ENCODE measurements around the gene IRS1. TPM values are rescaled to one million over a fixed set of nuclear protein-coding genes. Genes with fewer than 3 reads are reported as not detected.
A peak's percentile ranks its signal among the peaks of the same experiment; 100 is the strongest.

IRS1 gene
- total and polyA plus RNA-seq, 7 donors, result 2.3 to 29.1 (median 18.5) TPM

DNA sequence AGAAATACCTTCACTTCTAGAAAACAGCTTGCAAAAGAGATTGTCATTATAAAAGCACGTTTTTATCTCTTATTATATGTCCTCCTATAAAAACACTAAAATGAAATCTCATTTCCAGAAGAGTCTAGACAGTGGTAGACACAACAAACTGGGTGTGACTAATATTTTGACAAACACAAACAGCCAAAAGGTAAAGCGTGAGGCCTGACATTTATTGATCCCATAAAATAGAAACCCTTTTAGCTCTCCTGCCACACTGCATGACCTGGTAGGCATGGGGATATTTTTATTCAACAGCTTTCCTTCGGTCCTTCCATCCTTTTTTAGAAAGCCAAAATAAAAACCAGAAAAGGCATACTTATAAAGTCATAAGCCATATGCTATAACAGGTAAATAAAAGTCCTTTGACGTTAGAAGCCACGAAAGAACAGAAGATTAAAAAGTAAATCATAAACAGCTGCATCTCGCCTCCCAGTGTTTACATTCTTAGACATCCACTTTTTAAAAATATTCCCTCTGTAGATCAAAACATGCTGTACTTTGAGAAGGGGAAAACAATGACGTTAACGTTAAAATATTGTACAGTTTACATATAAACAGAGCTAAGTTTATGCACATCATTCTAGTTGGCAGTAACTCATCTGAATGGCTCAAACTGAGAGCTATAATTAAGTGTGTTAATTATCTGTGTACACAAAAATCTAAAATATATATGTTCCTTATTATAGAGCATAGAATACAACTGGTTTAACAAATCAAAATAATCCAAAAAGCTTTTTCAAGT lies 44.6 kb downstream of the IRS1 start:
- TF ChIP-seq, protein P1, sequence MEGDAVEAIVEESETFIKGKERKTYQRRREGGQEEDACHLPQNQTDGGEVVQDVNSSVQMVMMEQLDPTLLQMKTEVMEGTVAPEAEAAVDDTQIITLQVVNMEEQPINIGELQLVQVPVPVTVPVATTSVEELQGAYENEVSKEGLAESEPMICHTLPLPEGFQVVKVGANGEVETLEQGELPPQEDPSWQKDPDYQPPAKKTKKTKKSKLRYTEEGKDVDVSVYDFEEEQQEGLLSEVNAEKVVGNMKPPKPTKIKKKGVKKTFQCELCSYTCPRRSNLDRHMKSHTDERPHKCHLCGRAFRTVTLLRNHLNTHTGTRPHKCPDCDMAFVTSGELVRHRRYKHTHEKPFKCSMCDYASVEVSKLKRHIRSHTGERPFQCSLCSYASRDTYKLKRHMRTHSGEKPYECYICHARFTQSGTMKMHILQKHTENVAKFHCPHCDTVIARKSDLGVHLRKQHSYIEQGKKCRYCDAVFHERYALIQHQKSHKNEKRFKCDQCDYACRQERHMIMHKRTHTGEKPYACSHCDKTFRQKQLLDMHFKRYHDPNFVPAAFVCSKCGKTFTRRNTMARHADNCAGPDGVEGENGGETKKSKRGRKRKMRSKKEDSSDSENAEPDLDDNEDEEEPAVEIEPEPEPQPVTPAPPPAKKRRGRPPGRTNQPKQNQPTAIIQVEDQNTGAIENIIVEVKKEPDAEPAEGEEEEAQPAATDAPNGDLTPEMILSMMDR (IDR thresholded peaks at IDR 0.05), result no peak
- TF ChIP-seq POLR2AphosphoS5 (IDR thresholded peaks at IDR 0.05) (peak in 3 of 4 donors; percentile 26 to 76 (median 44)), EP300 (IDR thresholded peaks at IDR 0.05) (peak; percentile 66 to 98 (median 87))
- WGBS, 2 donors, result 37 to 59% methylated on average over 8 of the region's 8 CpGs

DNA sequence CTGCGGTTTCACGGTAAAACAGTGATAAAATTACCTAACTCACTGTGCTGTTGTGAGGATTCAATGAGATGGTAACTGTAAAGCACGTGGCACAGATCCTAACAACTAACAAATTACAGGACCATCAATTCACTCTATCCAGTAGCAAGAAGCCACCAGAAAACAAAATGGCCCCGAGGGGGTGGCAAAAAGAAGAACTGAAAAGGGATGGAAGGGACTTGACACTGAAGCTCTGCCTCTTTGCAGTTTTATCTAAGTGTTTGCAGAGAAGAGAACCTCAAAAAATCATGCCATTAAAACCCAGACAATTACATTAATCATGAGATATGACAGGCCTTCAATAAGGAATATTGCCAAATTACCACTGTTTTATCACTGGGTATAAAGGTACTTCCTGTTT lies 46.7 kb downstream of the IRS1 start:
- no peak for TF ChIP-seq POLR2AphosphoS5 (IDR thresholded peaks at IDR 0.05)

More for the DNA sequence above, 44.6 kb downstream of the IRS1 start:
- intact Hi-C loops (cut with DNase I), result loop anchor here (10.0 kb wide), 1 partner anchor 280 kb away; no protein-coding TSS in a partner anchor
- H3K9me3 ChIP-seq, result no peaks in the 10 kb centered on the region
- H3K27ac ChIP-seq, result peak overlapping the region; percentile 63 to 77 (median 70)
- H3K4me1 ChIP-seq, result peaks cover 0 to 67% (median 46%) of the 10 kb centered on the region in 4 donors
- H3K36me3 ChIP-seq, result no peaks in the 10 kb centered on the region
- DNase-seq, result no peak
- H3K4me3 ChIP-seq, result no peak overlapping the region
- no peaks in the 10 kb centered on the region for H3K27me3 ChIP-seq

DNA sequence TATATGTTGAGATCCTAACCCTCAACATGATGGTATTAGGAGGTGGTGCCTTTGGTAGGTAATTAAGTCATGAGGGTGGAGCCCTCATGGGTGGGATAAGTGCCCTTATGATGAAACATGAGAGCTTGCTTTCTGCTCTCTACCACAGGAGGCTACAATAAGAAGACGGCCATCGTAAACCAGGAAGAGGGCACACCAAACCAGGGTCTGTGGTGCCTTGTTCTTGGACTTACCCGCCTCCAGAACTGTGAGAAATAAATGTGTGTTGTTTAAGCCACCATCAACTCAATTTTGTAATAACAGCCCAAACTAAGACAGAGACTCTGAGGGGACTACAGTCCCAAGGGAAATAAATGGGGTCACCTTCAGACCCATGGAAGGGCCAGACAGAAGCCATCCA lies 52.3 kb downstream of the IRS1 start:
- TF ChIP-seq POLR2A (IDR thresholded peaks at IDR 0.05) (no peak), POLR2AphosphoS5 (IDR thresholded peaks at IDR 0.05) (no peak), EP300 (IDR thresholded peaks at IDR 0.05) (no peak)
- TF ChIP-seq, protein P1 (IDR thresholded peaks at IDR 0.05), result no peak
- intact Hi-C loops (cut with DNase I), result no loop called here
- H3K27me3 ChIP-seq, result no peaks in the 10 kb centered on the region
- WGBS, 2 donors, result 98 to 99% methylated on average over 3 of the region's 3 CpGs
- H3K27ac ChIP-seq, result no peak overlapping the region
- H3K4me3 ChIP-seq, result no peak overlapping the region
- no peaks in the 10 kb centered on the region for H3K36me3 ChIP-seq
- no peaks in the 10 kb centered on the region for H3K9me3 ChIP-seq
- no peak for DNase-seq
- H3K4me1 ChIP-seq, result peaks cover 0 to 45% (median 18%) of the 10 kb centered on the region in 4 donors

More for the DNA sequence above, 46.7 kb downstream of the IRS1 start:
- intact Hi-C loops (cut with DNase I), result loop anchor here (10.0 kb wide), 1 partner anchor 278 kb away; no protein-coding TSS in a partner anchor
- Histone ChIP-seq H3K9me3 (no peaks in the 10 kb centered on the region), H3K4me3 (no peak overlapping the region), H3K4me1 (peaks cover 0 to 58% (median 34%) of the 10 kb centered on the region in 4 donors), H3K27me3 (no peaks in the 10 kb centered on the region), H3K36me3 (no peaks in the 10 kb centered on the region), H3K27ac (peak overlapping the region in 2 of 4 donors; percentile 76 to 77)
- no peak for DNase-seq
- 95% methylated on average over 4 of the region's 4 CpGs for WGBS, 2 donors

DNA sequence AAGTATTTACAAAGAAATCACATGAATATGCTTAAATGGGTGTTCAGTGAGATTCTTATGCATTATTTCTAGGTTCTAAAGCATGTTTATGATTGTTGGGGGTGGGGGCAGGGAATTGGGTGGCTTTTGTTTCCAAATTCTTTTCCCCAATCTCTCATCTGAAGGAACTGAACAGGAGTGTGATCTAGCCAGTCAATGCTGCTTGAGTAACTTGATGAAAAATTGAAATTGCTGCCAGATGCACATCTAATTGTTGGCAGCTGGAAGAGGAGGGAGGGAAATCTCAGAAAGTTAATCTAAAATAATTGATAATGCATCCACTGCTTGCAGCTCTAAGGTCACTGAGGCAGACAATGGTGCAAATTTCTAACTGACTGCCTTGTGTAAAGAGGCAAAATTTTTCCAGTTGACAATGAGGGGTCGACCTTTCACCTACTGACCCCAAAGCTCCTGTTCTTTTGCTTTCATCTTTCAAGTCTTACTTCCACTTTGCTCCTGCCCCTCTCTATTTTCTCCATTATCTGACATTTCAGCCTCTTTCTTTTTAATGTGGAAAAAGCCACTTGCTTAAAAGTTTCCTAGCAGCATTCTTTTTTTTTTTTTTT lies 53.3 kb downstream of the IRS1 start:
- H3K27ac ChIP-seq, result no peak overlapping the region
- 83 to 84% methylated on average over 1 of the region's 1 CpG for WGBS, 2 donors
- H3K36me3 ChIP-seq, result no peaks in the 10 kb centered on the region
- H3K4me1 ChIP-seq, result peaks cover 0 to 49% (median 28%) of the 10 kb centered on the region in 4 donors
- no peaks in the 10 kb centered on the region for H3K9me3 ChIP-seq
- intact Hi-C loops (cut with DNase I), result no loop called here
- no peak overlapping the region for H3K4me3 ChIP-seq
- DNase-seq, result no peak
- no peaks in the 10 kb centered on the region for H3K27me3 ChIP-seq
- no peak for TF ChIP-seq POLR2AphosphoS5 (IDR thresholded peaks at IDR 0.05)
- no peak for TF ChIP-seq EP300 (IDR thresholded peaks at IDR 0.05)
- TF ChIP-seq, protein P1 (IDR thresholded peaks at IDR 0.05), result no peak
- no peak for TF ChIP-seq POLR2A (IDR thresholded peaks at IDR 0.05)

DNA sequence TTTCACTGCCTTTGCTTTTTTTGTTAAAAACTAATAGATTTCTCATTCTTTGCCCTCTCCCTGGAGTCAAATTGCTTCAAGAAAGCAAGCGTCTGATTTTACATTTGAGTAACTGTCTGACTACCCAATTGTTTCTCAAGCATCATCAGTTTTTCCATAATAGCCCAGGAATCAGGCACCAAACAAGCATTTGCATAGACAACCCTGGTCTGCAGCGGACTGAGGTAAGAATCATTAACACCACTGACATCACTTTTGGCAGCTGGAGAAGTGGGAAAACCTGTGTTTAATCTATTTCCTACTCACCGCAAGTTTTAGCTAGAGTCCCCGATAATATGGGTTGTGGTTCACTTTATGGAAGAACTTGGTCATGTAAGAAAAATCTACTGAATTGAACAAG lies 55.7 kb downstream of the IRS1 start:
- TF ChIP-seq POLR2A (IDR thresholded peaks at IDR 0.05), result no peak
- no peak for TF ChIP-seq EP300 (IDR thresholded peaks at IDR 0.05)
- TF ChIP-seq, protein P1 (IDR thresholded peaks at IDR 0.05), result no peak
- no peak for TF ChIP-seq POLR2AphosphoS5 (IDR thresholded peaks at IDR 0.05)
- H3K36me3 ChIP-seq, result no peaks in the 10 kb centered on the region
- H3K4me3 ChIP-seq, result no peak overlapping the region
- H3K27me3 ChIP-seq, result no peaks in the 10 kb centered on the region
- H3K4me1 ChIP-seq, result peaks cover 0 to 66% (median 51%) of the 10 kb centered on the region in 4 donors
- no peaks in the 10 kb centered on the region for H3K9me3 ChIP-seq
- 88 to 93% methylated on average over 4 of the region's 4 CpGs for WGBS, 2 donors
- intact Hi-C loops (cut with DNase I), result loop anchor here (5.0 kb wide), 1 partner anchor 38 kb away; no protein-coding TSS in a partner anchor
- no peak for DNase-seq
- H3K27ac ChIP-seq, result peak overlapping the region in 3 of 4 donors; percentile 75 to 77 (median 76)
